HFF-Myc (cell line): ENCODE data around the gene CCDC154.

Source experiments
- DNase-seq: peaks from one replicate; pipeline ENCODE4 v3.0.0-alpha.2; 2011; ENCODE audit warnings: low read depth; ENCODE audit errors: extremely low read depth
- H3K4me3 ChIP-seq: replicated peaks from 2 replicates; pipeline ENCODE4 v1.5.1; 2011; ENCODE audit warnings: low read depth, mild to moderate bottlenecking, control low read depth, low read length
- TF ChIP-seq, protein P1 (sequence below): IDR thresholded peaks from 2 replicates; pipeline ENCODE4 v1.5.1; 2012; ENCODE audit warnings: mild to moderate bottlenecking, low read depth, low read length, control low read depth; ENCODE audit errors: missing control alignments

The CCDC154 gene

GRCh38 chr16:1395444-1396031 lies 48.8 kb downstream of the CCDC154 start:
- TF ChIP-seq, protein P1, sequence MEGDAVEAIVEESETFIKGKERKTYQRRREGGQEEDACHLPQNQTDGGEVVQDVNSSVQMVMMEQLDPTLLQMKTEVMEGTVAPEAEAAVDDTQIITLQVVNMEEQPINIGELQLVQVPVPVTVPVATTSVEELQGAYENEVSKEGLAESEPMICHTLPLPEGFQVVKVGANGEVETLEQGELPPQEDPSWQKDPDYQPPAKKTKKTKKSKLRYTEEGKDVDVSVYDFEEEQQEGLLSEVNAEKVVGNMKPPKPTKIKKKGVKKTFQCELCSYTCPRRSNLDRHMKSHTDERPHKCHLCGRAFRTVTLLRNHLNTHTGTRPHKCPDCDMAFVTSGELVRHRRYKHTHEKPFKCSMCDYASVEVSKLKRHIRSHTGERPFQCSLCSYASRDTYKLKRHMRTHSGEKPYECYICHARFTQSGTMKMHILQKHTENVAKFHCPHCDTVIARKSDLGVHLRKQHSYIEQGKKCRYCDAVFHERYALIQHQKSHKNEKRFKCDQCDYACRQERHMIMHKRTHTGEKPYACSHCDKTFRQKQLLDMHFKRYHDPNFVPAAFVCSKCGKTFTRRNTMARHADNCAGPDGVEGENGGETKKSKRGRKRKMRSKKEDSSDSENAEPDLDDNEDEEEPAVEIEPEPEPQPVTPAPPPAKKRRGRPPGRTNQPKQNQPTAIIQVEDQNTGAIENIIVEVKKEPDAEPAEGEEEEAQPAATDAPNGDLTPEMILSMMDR, result no peak
- DNase-seq, result no peak

GRCh38 chr16:1394367-1394951 lies 49.9 kb downstream of the CCDC154 start:
- DNase-seq, result no peak
- TF ChIP-seq, protein P1, result no peak
- no peak overlapping the region for H3K4me3 ChIP-seq

More at GRCh38 chr16:1395444-1396031, 48.8 kb downstream of the CCDC154 start:
- H3K4me3 ChIP-seq, result no peak overlapping the region

DNA sequence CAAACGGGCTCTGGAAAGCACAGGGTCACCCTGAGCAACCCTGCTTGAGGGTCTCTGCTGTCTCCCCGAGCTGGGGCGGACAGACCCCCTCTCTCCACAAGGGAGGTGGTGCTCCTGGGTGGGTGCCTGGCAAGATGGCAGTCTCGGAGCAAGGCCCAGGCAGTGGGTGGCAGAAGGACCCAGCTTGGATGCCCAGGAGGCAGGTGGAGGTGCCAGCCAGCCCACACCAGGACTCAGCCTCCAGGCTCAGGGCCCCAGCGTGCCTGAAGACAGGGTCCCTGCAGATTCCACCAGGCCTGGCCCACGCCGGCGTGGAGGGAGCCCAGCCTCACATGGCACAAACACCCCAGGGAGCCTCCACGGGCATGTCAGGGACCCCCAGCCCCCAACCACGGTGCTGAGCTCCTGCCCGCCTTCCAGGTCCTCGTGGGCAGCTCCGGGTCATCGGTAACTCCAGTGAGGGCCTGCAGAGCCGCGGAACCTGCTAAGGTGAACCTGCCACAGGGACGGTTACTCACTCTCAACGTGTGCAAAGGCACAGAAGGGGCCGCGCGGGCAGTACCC lies 50.7 kb downstream of the CCDC154 start:
- DNase-seq, result no peak
- no peak overlapping the region for H3K4me3 ChIP-seq
- TF ChIP-seq, protein P1, result no peak

DNA sequence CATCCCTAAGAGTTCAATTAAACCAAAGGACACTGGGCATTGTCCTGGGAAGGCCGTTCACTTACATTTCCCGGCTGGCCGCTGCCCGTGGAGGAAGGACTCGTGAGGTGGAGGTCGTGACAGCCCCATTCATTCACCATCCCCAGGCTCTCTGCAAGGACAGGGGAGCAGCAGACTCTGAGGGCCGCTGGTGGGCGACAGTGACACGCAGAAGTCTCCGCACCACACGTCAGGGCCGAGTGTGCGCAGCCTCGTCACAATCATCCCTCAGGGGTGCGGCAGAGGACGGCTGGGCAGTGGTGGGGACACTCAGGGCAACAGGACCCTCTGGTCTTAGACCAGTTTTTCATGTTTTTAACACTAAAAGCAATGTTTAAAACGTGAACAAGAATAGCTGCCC lies 51.5 kb downstream of the CCDC154 start:
- TF ChIP-seq, protein P1, result no peak
- no peak overlapping the region for H3K4me3 ChIP-seq
- no peak for DNase-seq

DNA sequence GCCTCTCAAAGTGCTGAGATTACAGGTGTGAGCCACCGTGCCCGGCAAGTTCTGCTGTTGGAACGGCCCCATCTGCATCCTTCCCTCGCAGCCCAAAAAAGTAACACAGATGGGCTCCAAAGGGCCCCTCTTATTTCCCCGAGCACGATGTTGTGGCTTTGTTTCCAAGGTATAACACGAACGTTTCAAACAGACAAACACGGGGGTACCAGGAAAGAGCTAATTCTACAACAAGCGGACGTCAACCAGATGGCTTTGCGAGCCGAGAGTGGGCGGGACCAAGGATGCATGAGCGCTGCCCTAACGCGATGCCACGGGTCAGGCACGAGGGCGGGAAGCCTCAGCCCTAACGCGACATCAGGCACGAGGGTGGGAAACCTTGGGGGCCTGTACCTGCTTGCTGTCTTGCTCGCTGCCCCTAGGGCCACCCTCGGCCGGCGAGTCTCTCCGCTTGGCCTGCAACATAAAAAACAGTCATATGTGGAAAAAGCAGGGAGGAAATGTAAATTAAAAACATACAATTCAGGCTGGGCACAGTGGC lies 54.0 kb downstream of the CCDC154 start:
- H3K4me3 ChIP-seq, result no peak overlapping the region
- DNase-seq, result no peak
- TF ChIP-seq, protein P1, result no peak

DNA sequence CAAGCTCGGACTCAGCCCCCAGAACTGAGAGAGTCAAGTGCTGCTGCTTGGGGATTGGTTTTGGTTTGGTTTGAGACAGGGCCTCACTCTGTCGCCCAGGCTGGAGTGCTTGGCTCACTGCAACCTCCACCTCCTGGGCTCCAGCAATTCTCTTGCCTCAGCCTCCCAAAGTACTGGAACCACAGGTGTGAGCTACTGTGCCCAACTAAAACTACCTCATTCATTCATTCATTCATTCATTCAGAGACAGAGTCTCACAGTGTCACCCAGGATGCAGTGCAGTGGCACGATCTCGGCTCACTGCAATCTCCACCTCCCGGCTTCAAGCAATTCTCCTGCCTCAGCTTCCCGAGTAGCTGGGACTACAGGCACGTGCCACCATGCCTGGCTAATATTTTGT lies 54.6 kb downstream of the CCDC154 start:
- DNase-seq, result no peak
- TF ChIP-seq, protein P1, result no peak
- H3K4me3 ChIP-seq, result no peak overlapping the region
